ENCODE data around the gene IRF1. TPM values are rescaled to one million over a fixed set of nuclear protein-coding genes. Genes with fewer than 3 reads are reported as not detected.
"Not testable (repeated sequence)": the region's sequence is repeated elsewhere in the genome, so short reads cannot be mapped to it uniquely, and the experiment has no call there.

Gene IRF1
- total RNA-seq, 1 donor from 2014 or later: 19.9 TPM

- peak; percentile 91 for DNase-seq (ENCODE audit: low spot score)
Measured at GRCh38 chr5:132456296-132456986, 34.1 kb downstream of the IRF1 start.

DNA sequence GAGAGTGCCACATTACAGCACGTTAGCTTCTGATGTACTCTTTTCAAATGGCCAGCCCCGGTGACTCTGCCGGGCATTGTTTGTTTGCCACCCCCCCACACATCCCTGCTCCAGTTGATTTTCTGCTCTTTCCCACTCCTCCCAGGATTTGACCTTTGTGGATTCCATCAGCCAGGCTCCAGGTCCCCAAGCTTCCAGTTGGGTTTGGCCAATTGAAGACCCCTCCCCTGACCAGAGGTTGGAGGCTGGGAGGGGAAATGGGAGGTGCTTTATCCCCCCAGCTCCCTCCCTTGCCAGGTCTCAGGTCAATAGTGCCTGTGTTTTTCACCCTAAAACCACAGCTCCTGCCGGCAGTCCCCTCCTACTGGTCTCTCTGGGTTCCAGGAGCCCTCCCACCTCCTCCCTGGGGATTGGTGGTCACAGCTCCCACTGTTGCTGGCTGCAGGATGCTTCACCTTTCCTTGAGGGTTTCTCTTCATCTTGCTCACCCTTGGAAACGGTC, 34.9 kb downstream of the IRF1 start:
- DNase-seq (ENCODE audit: low spot score): no peak
- intact Hi-C loops (cut with DNase I): no loop called here

More at GRCh38 chr5:132456296-132456986, 34.1 kb downstream of the IRF1 start:
- intact Hi-C loops (cut with DNase I): no loop called here

GRCh38 chr5:132454361-132454760, 36.2 kb downstream of the IRF1 start:
- intact Hi-C loops (cut with DNase I): no loop called here
- no peak for DNase-seq (ENCODE audit: low spot score)

DNA sequence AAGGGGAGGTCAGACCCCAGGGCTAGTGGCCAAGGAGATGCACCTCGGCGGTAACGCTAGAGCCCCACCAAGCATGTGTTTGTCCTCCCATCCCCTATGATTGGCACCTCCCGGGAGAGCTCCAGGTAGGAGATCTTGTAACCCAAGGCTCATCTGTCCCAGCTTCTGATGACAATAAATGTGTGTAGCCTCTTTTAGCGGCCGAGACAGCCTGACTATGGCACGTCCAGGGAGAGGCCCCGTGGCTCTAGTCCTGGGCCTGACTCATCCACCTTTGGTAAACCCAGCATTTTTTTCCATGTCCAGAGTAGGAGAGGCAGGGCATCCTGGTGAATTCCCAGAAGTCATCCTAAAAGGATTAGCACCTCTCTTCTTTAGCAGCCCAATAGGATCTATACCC, 39.2 kb downstream of the IRF1 start:
- no peak for DNase-seq (ENCODE audit: low spot score)
- intact Hi-C loops (cut with DNase I): no loop called here

- no peak for DNase-seq (ENCODE audit: low spot score)
- intact Hi-C loops (cut with DNase I): no loop called here
Measured at GRCh38 chr5:132449060-132449459, 41.5 kb downstream of the IRF1 start.

DNA sequence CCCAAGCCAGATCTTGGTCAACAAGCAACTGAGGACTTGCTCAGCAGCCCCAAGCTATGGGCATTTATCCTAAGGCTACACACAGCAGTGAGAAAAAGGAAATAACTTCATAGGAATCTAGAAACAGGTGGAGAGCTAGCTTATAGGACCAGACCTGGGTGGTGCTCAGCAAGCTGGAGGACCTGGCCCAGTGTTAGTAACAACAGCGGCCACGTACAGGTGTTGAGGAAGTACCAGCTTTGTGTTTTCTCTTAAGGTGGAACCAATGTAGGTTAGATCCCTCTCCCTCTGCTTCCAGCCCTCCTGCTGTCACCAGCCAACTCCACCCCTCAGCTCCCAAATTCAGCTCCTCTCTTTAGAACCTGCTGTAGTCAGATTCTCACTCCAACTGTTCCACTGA, 43.4 kb downstream of the IRF1 start:
- intact Hi-C loops (cut with DNase I): no loop called here
- no peak for DNase-seq (ENCODE audit: low spot score)

- no peak for DNase-seq (ENCODE audit: low spot score)
- intact Hi-C loops (cut with DNase I): no loop called here
Measured at GRCh38 chr5:132446621-132447020, 44.0 kb downstream of the IRF1 start.

DNA sequence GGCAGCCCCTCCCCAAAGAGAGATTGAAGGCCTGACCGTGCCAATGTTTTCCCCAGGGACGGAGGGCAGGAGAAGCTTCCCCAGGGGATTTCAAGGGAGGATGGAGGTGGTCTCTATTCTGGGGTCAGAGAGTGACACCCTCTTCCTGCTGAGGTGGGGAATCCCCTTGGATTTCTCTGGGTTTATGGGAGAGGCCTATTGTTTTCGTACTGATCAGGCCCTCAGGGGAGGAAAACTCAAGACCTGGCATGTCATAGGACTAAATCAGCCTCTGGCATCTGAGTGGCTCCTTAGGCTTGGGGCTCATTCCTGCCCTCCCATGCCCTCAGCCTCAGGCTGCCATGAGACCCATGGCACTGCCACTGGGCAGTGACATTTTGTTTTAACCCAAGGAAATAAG, 44.6 kb downstream of the IRF1 start:
- intact Hi-C loops (cut with DNase I): no loop called here
- DNase-seq (ENCODE audit: low spot score): no peak

DNA sequence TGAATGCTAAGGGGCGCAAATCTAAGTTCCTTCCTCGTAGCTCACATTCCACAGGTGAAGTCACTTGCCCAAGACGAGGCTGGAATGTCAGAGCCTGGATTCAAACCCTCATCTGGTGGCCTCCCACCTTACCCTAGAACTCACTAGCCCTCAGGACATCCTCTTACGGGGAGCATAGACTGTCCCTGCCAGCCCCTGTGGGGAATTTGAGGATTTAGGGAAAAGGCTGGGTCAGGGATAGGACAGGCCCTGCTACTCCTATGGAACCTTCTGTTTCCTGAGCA, 45.0 kb downstream of the IRF1 start:
- no peak for DNase-seq (ENCODE audit: low spot score)
- intact Hi-C loops (cut with DNase I): no loop called here

DNA sequence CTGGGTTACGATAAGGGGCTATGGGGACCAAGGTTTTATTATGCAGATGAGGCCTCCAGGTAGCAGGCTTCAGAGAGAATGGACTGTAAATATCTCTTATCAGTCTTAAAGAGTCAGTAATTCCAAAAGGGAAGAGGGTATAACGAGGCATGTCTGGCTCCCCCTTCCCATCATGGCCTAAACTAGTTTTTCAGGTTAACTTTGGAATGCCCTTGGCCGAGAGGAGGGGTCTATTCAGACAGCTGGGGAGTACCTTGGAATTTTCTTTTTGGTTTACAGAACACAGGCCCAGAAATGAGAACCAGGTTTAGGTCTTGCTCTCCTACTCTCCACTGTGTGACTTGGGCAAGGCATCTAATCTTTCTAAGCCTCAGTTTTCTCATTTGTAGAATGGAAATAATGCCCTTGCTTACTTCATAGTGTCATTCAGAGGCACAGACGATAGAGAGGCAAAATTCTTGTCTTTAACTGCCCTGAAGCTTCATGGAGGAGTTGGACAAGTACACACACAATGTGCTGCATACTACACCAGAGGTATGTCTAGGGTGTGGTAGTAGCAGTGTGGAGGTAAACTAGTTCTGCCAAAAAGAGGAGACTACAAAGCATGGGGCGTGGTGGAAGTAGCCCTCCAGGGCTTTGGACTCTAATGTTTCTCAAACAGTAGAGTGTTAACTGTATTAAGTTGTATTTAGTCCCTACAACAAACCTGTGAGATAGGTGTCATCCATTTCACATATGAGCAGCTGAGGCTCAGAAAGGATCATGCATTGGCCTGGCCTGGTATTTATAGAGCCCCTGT, 45.5 kb downstream of the IRF1 start:
- intact Hi-C loops (cut with DNase I): no loop called here

GRCh38 chr5:132444061-132444460, 46.5 kb downstream of the IRF1 start:
- intact Hi-C loops (cut with DNase I): no loop called here
- no peak for DNase-seq (ENCODE audit: low spot score)

More for the DNA sequence above, 45.5 kb downstream of the IRF1 start:
- DNase-seq (ENCODE audit: low spot score): no peak

DNA sequence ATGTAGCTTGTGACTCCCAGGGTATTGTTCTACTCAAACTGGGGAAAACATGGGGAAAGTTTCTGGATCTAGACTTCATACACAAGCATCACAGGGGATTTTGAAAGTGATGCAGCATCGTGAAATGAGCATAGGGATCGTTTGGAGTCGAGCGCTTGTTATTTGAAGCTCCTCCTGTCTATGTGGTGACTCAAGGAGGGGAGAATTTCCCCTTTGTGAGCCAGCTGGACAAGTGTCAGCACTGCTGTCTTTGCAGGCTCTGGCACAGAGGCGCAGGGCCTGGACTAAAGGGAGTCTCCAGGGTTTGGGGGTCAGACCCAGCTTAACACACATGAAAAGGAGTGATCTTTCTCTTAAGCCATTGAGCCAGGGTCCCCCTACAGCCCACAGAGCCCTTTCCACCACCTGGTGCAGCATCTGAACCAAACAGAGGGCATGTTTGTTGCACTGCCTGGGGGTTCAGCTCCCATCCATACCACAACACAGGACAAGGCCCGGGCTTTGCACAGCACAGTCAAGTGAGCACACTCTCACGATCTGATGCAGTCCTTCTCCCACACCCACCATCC, 51.0 kb downstream of the IRF1 start:
- intact Hi-C loops (cut with DNase I): no loop called here
- no peak for DNase-seq (ENCODE audit: low spot score)

- no peak for DNase-seq (ENCODE audit: low spot score)
- intact Hi-C loops (cut with DNase I): no loop called here
Measured at GRCh38 chr5:132438917-132439316, 51.7 kb downstream of the IRF1 start.

DNA sequence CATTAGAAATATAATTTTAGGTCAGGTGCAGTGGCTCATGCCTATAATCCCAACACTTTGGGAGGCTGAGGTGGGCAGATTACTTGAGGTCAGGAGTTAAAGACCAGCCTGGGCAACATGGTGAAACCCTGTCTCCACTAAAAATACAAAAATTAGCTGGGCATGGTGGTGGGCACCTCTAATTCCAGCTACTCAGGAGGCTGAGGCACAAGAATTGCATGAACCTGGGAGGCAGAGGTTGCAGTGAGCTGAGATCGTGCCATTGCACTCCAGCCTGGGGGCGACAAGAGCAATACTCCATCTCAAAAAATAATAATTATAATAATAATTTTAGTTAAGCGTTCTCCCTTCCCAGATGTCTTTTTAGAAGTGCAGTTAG, 52.3 kb downstream of the IRF1 start:
- DNase-seq (ENCODE audit: low spot score); intact Hi-C loops (cut with DNase I): not testable (repeated sequence)

GRCh38 chr5:132437604-132438266, 52.8 kb downstream of the IRF1 start:
- intact Hi-C loops (cut with DNase I): no loop called here
- peak; percentile 89 for DNase-seq (ENCODE audit: low spot score)

GRCh38 chr5:132436936-132437335, 53.6 kb downstream of the IRF1 start:
- no peak for DNase-seq (ENCODE audit: low spot score)
- intact Hi-C loops (cut with DNase I): no loop called here

GRCh38 chr5:132435886-132436285, 54.7 kb downstream of the IRF1 start:
- DNase-seq (ENCODE audit: low spot score): no peak
- intact Hi-C loops (cut with DNase I): no loop called here

- intact Hi-C loops (cut with DNase I): no loop called here
- DNase-seq (ENCODE audit: low spot score): no peak
Measured at GRCh38 chr5:132435447-132435846, 55.1 kb downstream of the IRF1 start.

DNA sequence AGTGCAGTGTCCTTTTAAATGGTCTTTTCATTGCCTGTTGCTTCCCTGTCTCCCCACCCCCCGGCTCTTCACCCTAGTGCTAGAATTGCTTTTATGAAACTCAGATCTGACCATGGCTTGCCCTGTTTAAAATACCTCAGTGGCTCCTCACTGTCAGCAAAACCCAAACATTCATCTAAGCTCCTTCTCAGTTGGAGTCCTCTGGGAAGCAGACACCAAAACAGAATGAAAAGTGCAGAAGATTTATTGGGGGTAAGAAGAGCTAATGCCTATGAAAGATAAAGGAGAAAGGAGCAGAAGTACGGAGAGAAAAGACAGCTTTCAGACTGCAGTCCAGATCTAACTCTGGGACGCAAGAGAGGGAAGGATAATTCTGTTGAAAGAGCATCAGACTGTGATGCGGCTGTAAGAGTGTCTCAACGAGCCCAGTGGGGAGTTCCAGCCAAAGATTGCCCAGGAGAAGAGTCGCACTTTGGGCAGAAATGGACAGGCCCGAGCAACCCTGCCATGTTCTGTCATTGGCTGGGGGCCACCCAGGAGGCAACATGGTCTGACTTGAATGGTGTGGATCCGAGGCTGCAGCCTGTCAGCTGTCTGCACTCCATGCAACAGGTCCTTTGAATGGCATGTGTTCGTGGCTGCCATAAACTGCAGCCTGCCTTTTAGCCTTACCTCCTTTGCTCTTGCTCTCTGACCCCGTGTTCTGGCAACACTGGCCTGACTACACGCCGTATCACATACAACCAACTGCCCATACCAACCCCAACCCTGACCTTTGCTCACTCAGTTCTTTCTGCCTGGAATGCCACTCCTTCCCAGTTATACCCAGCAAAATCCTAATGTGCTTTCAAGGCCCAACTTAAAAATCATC, 55.9 kb downstream of the IRF1 start:
- DNase-seq (ENCODE audit: low spot score): no peak
- intact Hi-C loops (cut with DNase I): no loop called here

Data from cardiac septum (tissue), 1 donor.